ENCODE results near the gene UBR7. TPM values are rescaled to one million over a fixed set of nuclear protein-coding genes. Genes with fewer than 3 reads are reported as not detected.
"Not testable (repeated sequence)": the region's sequence is repeated elsewhere in the genome, so short reads cannot be mapped to it uniquely, and the experiment has no call there.

The UBR7 gene
- polyA plus RNA-seq, 1 donor = 19.8 TPM

- not testable (repeated sequence) for H3K27ac ChIP-seq (ENCODE audit: low read length); H3K27me3 ChIP-seq (ENCODE audit: control insufficient read depth, insufficient read depth, low read length); DNase-seq; H3K4me1 ChIP-seq (ENCODE audit: control insufficient read depth, insufficient read depth, low read length); H3K4me3 ChIP-seq (ENCODE audit: low read length); H3K36me3 ChIP-seq (ENCODE audit: control insufficient read depth, insufficient read depth, low read length); H3K9me3 ChIP-seq (ENCODE audit: control insufficient read depth, low read depth, low read length)
- no CpG with 5 or more reads among the region's 6 CpGs for WGBS (ENCODE audit: insufficient coverage, low lambda C conversion rate)
Measured at GRCh38 chr14:93169619-93170018, 37.4 kb upstream of the UBR7 start.

GRCh38 chr14:93170141-93170540 is 36.9 kb upstream of the UBR7 start:
- not testable (repeated sequence) for H3K27me3 ChIP-seq (ENCODE audit: control insufficient read depth, insufficient read depth, low read length); H3K9me3 ChIP-seq (ENCODE audit: control insufficient read depth, low read depth, low read length); H3K36me3 ChIP-seq (ENCODE audit: control insufficient read depth, insufficient read depth, low read length); H3K4me3 ChIP-seq (ENCODE audit: low read length); H3K27ac ChIP-seq (ENCODE audit: low read length); H3K4me1 ChIP-seq (ENCODE audit: control insufficient read depth, insufficient read depth, low read length); DNase-seq
- WGBS (ENCODE audit: insufficient coverage, low lambda C conversion rate) = no CpG with 5 or more reads among the region's 20 CpGs

- Histone ChIP-seq H3K27me3 (ENCODE audit: control insufficient read depth, insufficient read depth, low read length) (no peaks in the 10 kb centered on the region), H3K27ac (ENCODE audit: low read length) (no peak overlapping the region), H3K9me3 (ENCODE audit: control insufficient read depth, low read depth, low read length) (no peaks in the 10 kb centered on the region), H3K4me1 (ENCODE audit: control insufficient read depth, insufficient read depth, low read length) (peaks cover 9% of the 10 kb centered on the region), H3K36me3 (ENCODE audit: control insufficient read depth, insufficient read depth, low read length) (no peaks in the 10 kb centered on the region), H3K4me3 (ENCODE audit: low read length) (no peak overlapping the region)
- WGBS (ENCODE audit: insufficient coverage, low lambda C conversion rate) = no CpG with 5 or more reads among the region's 4 CpGs
- DNase-seq = no peak
Measured at GRCh38 chr14:93171376-93171775, 35.7 kb upstream of the UBR7 start.

- no CpG with 5 or more reads among the region's 10 CpGs for WGBS (ENCODE audit: insufficient coverage, low lambda C conversion rate)
- peak; percentile 54 to 73 for DNase-seq
- Histone ChIP-seq H3K4me3 (ENCODE audit: low read length) (no peak overlapping the region), H3K4me1 (ENCODE audit: control insufficient read depth, insufficient read depth, low read length) (peaks cover 9% of the 10 kb centered on the region), H3K27ac (ENCODE audit: low read length) (no peak overlapping the region), H3K9me3 (ENCODE audit: control insufficient read depth, low read depth, low read length) (no peaks in the 10 kb centered on the region), H3K36me3 (ENCODE audit: control insufficient read depth, insufficient read depth, low read length) (no peaks in the 10 kb centered on the region), H3K27me3 (ENCODE audit: control insufficient read depth, insufficient read depth, low read length) (no peaks in the 10 kb centered on the region)
Measured at GRCh38 chr14:93173943-93174395, 33.1 kb upstream of the UBR7 start.

- not testable (repeated sequence) for H3K36me3 ChIP-seq (ENCODE audit: control insufficient read depth, insufficient read depth, low read length); H3K27me3 ChIP-seq (ENCODE audit: control insufficient read depth, insufficient read depth, low read length); H3K4me1 ChIP-seq (ENCODE audit: control insufficient read depth, insufficient read depth, low read length); DNase-seq; H3K9me3 ChIP-seq (ENCODE audit: control insufficient read depth, low read depth, low read length); H3K27ac ChIP-seq (ENCODE audit: low read length); H3K4me3 ChIP-seq (ENCODE audit: low read length)
- no CpG with 5 or more reads among the region's 5 CpGs for WGBS (ENCODE audit: insufficient coverage, low lambda C conversion rate)
Measured at GRCh38 chr14:93174731-93175130, 32.3 kb upstream of the UBR7 start.

GRCh38 chr14:93175492-93175891 is 31.6 kb upstream of the UBR7 start:
- Histone ChIP-seq H3K4me3 (ENCODE audit: low read length) (no peak overlapping the region), H3K9me3 (ENCODE audit: control insufficient read depth, low read depth, low read length) (no peaks in the 10 kb centered on the region), H3K27me3 (ENCODE audit: control insufficient read depth, insufficient read depth, low read length) (no peaks in the 10 kb centered on the region), H3K4me1 (ENCODE audit: control insufficient read depth, insufficient read depth, low read length) (peaks cover 9% of the 10 kb centered on the region), H3K27ac (ENCODE audit: low read length) (no peak overlapping the region), H3K36me3 (ENCODE audit: control insufficient read depth, insufficient read depth, low read length) (no peaks in the 10 kb centered on the region)
- WGBS (ENCODE audit: insufficient coverage, low lambda C conversion rate) = 80% methylated on average over 1 of the region's 6 CpGs
- DNase-seq = no peak

- WGBS (ENCODE audit: insufficient coverage, low lambda C conversion rate) = 40% methylated on average over 1 of the region's 17 CpGs
- Histone ChIP-seq H3K27ac (ENCODE audit: low read length) (peak overlapping the region; percentile 54), H3K4me3 (ENCODE audit: low read length) (peak overlapping the region; percentile 95), H3K4me1 (ENCODE audit: control insufficient read depth, insufficient read depth, low read length) (peaks cover 11% of the 10 kb centered on the region), H3K27me3 (ENCODE audit: control insufficient read depth, insufficient read depth, low read length) (no peaks in the 10 kb centered on the region), H3K9me3 (ENCODE audit: control insufficient read depth, low read depth, low read length) (no peaks in the 10 kb centered on the region), H3K36me3 (ENCODE audit: control insufficient read depth, insufficient read depth, low read length) (peaks cover 16% of the 10 kb centered on the region)
- DNase-seq = peak in 1 of 2 donors; percentile 22
Measured at GRCh38 chr14:93183596-93184317, 23.3 kb upstream of the UBR7 start.

GRCh38 chr14:93184391-93185348 is 22.4 kb upstream of the UBR7 start, which contains the start of the genes LYSET and MOAP1:
LYSET (plus strand) TSS chr14:93185317; CDS start chr14:93185406, 89 bp downstream.
MOAP1 (minus strand) TSS chr14:93184897; CDS start chr14:93184242, 655 bp downstream.
- H3K4me3 ChIP-seq (ENCODE audit: low read length) = peak within 1 kb of the TSS; percentile 95
- H3K36me3 ChIP-seq (ENCODE audit: control insufficient read depth, insufficient read depth, low read length) = peaks cover 18% of the 10 kb centered on the region
- H3K27me3 ChIP-seq (ENCODE audit: control insufficient read depth, insufficient read depth, low read length) = no peaks in the 10 kb centered on the region
- H3K4me1 ChIP-seq (ENCODE audit: control insufficient read depth, insufficient read depth, low read length) = peaks cover 11% of the 10 kb centered on the region
- no CpG with 5 or more reads among the region's 124 CpGs for WGBS (ENCODE audit: insufficient coverage, low lambda C conversion rate)
- H3K27ac ChIP-seq (ENCODE audit: low read length) = peak within 1 kb of the TSS; percentile 93
- H3K9me3 ChIP-seq (ENCODE audit: control insufficient read depth, low read depth, low read length) = no peaks in the 10 kb centered on the region
- DNase-seq = peak; percentile 76 to 93

GRCh38 chr14:93185349-93185720 is 21.7 kb upstream of the UBR7 start:
- WGBS (ENCODE audit: insufficient coverage, low lambda C conversion rate) = no CpG with 5 or more reads among the region's 10 CpGs

GRCh38 chr14:93186466-93186865 is 20.6 kb upstream of the UBR7 start:
- Histone ChIP-seq H3K27me3 (ENCODE audit: control insufficient read depth, insufficient read depth, low read length) (no peaks in the 10 kb centered on the region), H3K9me3 (ENCODE audit: control insufficient read depth, low read depth, low read length) (no peaks in the 10 kb centered on the region), H3K27ac (ENCODE audit: low read length) (no peak overlapping the region), H3K4me1 (ENCODE audit: control insufficient read depth, insufficient read depth, low read length) (peaks cover 11% of the 10 kb centered on the region), H3K4me3 (ENCODE audit: low read length) (no peak overlapping the region), H3K36me3 (ENCODE audit: control insufficient read depth, insufficient read depth, low read length) (peaks cover 18% of the 10 kb centered on the region)
- WGBS (ENCODE audit: insufficient coverage, low lambda C conversion rate) = 100% methylated on average over 1 of the region's 6 CpGs
- DNase-seq = peak in 1 of 2 donors; percentile 24

More at GRCh38 chr14:93185349-93185720, 21.7 kb upstream of the UBR7 start:
- H3K4me1 ChIP-seq (ENCODE audit: control insufficient read depth, insufficient read depth, low read length) = peaks cover 11% of the 10 kb centered on the region
- no peaks in the 10 kb centered on the region for H3K27me3 ChIP-seq (ENCODE audit: control insufficient read depth, insufficient read depth, low read length)
- peaks cover 18% of the 10 kb centered on the region for H3K36me3 ChIP-seq (ENCODE audit: control insufficient read depth, insufficient read depth, low read length)
- H3K4me3 ChIP-seq (ENCODE audit: low read length) = peak overlapping the region; percentile 68
- H3K27ac ChIP-seq (ENCODE audit: low read length) = peak overlapping the region; percentile 93
- no peaks in the 10 kb centered on the region for H3K9me3 ChIP-seq (ENCODE audit: control insufficient read depth, low read depth, low read length)
- DNase-seq = no peak

Measured in large intestine (tissue), 3 donors.